CD14-positive monocyte (primary cell): ENCODE results near the gene LIG4. TPM values are rescaled to one million over a fixed set of nuclear protein-coding genes. Genes with fewer than 3 reads are reported as not detected.

ENCODE experiments used
- DNase-seq, 3 donors: peaks; one replicate each; pipeline ENCODE4 v3.0.0-alpha.2; 2011 to 2022
- H2AFZ ChIP-seq: 2 replicates; pipeline ENCODE4 v1.6.0; 2012; ENCODE audit warnings: mild to moderate bottlenecking, low read depth, low read length, inconsistent platforms; ENCODE audit not compliant: insufficient read depth, poor library complexity, severe bottlenecking
- H3K27ac ChIP-seq, 2 donors: 1 replicate in 1 of 2; 2 replicates in 1 of 2; pipeline ENCODE4 v1.5.1; 2012 to 2013; ENCODE audit warnings: low read length in 2 of 2, control low read depth in 1 of 2, inconsistent platforms in 1 of 2, low read depth in 1 of 2, mild to moderate bottlenecking in 1 of 2
- H3K27me3 ChIP-seq, 2 donors: one replicate each; pipeline versions ENCODE4 v1.6.0 to v1.6.1; 2011 to 2013; ENCODE audit warnings: low read length in 2 of 2; ENCODE audit not compliant: control insufficient read depth in 2 of 2, insufficient read depth in 2 of 2
- H3K36me3 ChIP-seq, 2 donors: replicated peaks in 1 of 2; 1 replicate in 1 of 2; 2 replicates in 1 of 2; pipeline versions ENCODE4 v1.5.1 to v1.6.1; 2012 to 2013; ENCODE audit warnings: low read length in 2 of 2, control low read depth in 1 of 2, inconsistent platforms in 1 of 2, mild to moderate bottlenecking in 1 of 2; ENCODE audit not compliant: insufficient read depth in 2 of 2, control insufficient read depth in 1 of 2
- H3K4me1 ChIP-seq, 2 donors: 1 replicate in 1 of 2; 2 replicates in 1 of 2; pipeline versions ENCODE4 v1.5.1 to v1.6.1; 2012 to 2013; ENCODE audit warnings: low read length in 2 of 2, control low read depth in 1 of 2, inconsistent platforms in 1 of 2, mild to moderate bottlenecking in 1 of 2, moderate library complexity in 1 of 2; ENCODE audit not compliant: insufficient read depth in 2 of 2, control insufficient read depth in 1 of 2
- H3K4me2 ChIP-seq: replicated peaks from 2 replicates; pipeline ENCODE3; 2012; ENCODE audit warnings: low read length, moderate library complexity, mild to moderate bottlenecking; ENCODE audit not compliant: poor library complexity, severe bottlenecking; ENCODE audit errors: extremely low read depth
- H3K4me3 ChIP-seq, 3 experiments: fragments of 200-600 bp in 1 of 3; sonication (generic) in 1 of 3; replicated peaks in 1 of 3; 1 replicate in 2 of 3; 2 replicates in 1 of 3; pipeline ENCODE4 v1.5.1; 2011 to 2013; ENCODE audit warnings: low read length in 3 of 3, mild to moderate bottlenecking in 3 of 3, control low read depth in 2 of 3, low read depth in 2 of 3, inconsistent platforms in 1 of 3, moderate library complexity in 1 of 3
- H3K79me2 ChIP-seq: 2 replicates; pipeline ENCODE4 v1.6.0; 2012; ENCODE audit warnings: mild to moderate bottlenecking, control low read depth, inconsistent platforms, low read length, moderate library complexity; ENCODE audit not compliant: insufficient read depth
- H3K9ac ChIP-seq: 2 replicates; pipeline ENCODE4 v1.6.0; 2017; ENCODE audit warnings: low read length, mild to moderate bottlenecking; ENCODE audit not compliant: insufficient read depth, poor library complexity, severe bottlenecking
- H3K9me3 ChIP-seq, 2 donors: replicated peaks in 1 of 2; 1 replicate in 1 of 2; 2 replicates in 1 of 2; pipeline versions ENCODE4 v1.5.1 to v1.6.1; 2012 to 2013; ENCODE audit warnings: low read length in 2 of 2, control low read depth in 1 of 2; ENCODE audit not compliant: control insufficient read depth in 1 of 2, insufficient read depth in 1 of 2
- H4K20me1 ChIP-seq: 2 replicates; pipeline ENCODE4 v1.6.0; 2012; ENCODE audit warnings: mild to moderate bottlenecking, low read length, control low read depth, moderate library complexity; ENCODE audit not compliant: insufficient read depth
- H3K27ac Mint-ChIP-seq, 7 donors: one replicate each; pipeline ENCODE4 v1.8.0; 2020; ENCODE audit warnings: mild to moderate bottlenecking in 7 of 7, mixed read lengths in 7 of 7, moderate library complexity in 6 of 7, inconsistent platforms in 2 of 7
- H3K27me3 Mint-ChIP-seq, 3 donors: one replicate each; pipeline ENCODE4 v1.8.0; 2021 to 2022; ENCODE audit warnings: low read depth in 3 of 3, mild to moderate bottlenecking in 3 of 3, mixed read lengths in 3 of 3, moderate library complexity in 3 of 3, inconsistent platforms in 1 of 3
- H3K36me3 Mint-ChIP-seq, 2 donors: one replicate each; pipeline ENCODE4 v1.8.0; 2020; ENCODE audit warnings: mixed read lengths in 2 of 2, inconsistent platforms in 1 of 2, mild to moderate bottlenecking in 1 of 2
- H3K4me1 Mint-ChIP-seq: one replicate; pipeline ENCODE4 v1.8.0; 2020; ENCODE audit warnings: mild to moderate bottlenecking, mixed read lengths
- H3K4me3 Mint-ChIP-seq, 2 donors: one replicate each; pipeline ENCODE4 v1.8.0; 2020; ENCODE audit warnings: mild to moderate bottlenecking in 2 of 2, mixed read lengths in 2 of 2, moderate library complexity in 1 of 2
- H3K9me3 Mint-ChIP-seq, 7 donors: one replicate each; pipeline ENCODE4 v1.8.0; 2020 to 2022; ENCODE audit warnings: mixed read lengths in 7 of 7, mild to moderate bottlenecking in 6 of 7, moderate library complexity in 6 of 7, inconsistent platforms in 2 of 7
- CTCF ChIP-seq: fragments of 200-600 bp; IDR thresholded peaks from one replicate; pipeline ENCODE4 v1.8.0; 2022; ENCODE audit warnings: antibody characterized with exemption, mild to moderate bottlenecking
- WGBS: methylation state at CpG from one replicate; pipeline ENCODE4 v1.1.5; 2013; ENCODE audit warnings: missing lambda C conversion rate; ENCODE audit not compliant: insufficient coverage; 5-methylcytosine and 5-hydroxymethylcytosine counted together
- intact Hi-C, 2 donors: fragments of 100-400 bp; cut with micrococcal nuclease; formaldehyde crosslinking; loops; one replicate each; pipeline versions ENCODE4 v1.15.0 to v1.15.1; 2023
- polyA plus RNA-seq, 3 donors: library from polyadenylated mRNA; depleted of rRNA in 1 of 3; unstranded in 2 of 3; stranded (reverse) in 1 of 3; fragments of 300-500 nt in 2 of 3; fragments of >200 nt in 1 of 3; fragmentation: Illumina TruSeq in 2 of 3; gene quantifications; 1 replicate in 2 of 3; 2 replicates in 1 of 3; pipeline ENCODE4 v1.2.3, GENCODE V29; 2012 to 2021

The LIG4 gene
- polyA plus RNA-seq, 3 donors: 3.7 to 6.2 (median 5.2) TPM

- Histone ChIP-seq H3K4me2 (no peak overlapping the region), H3K9me3 (peaks cover 2 to 4% of the 10 kb centered on the region in 2 donors), H3K27ac (no peak overlapping the region), H3K4me1 (no peaks in the 10 kb centered on the region), H3K36me3 (no peaks in the 10 kb centered on the region), H3K9ac (no peak overlapping the region), H3K4me3 (no peak overlapping the region), H3K79me2 (no peaks in the 10 kb centered on the region), H2AFZ (no peak overlapping the region), H4K20me1 (no peaks in the 10 kb centered on the region), H3K27me3 (no peaks in the 10 kb centered on the region)
- Mint-ChIP-seq H3K9me3 (peaks cover 3 to 11% (median 5%) of the 10 kb centered on the region in 7 donors), H3K36me3 (no peaks in the 10 kb centered on the region), H3K27me3 (peaks cover 0 to 7% (median 0%) of the 10 kb centered on the region in 3 donors), H3K4me1 (no peaks in the 10 kb centered on the region), H3K4me3 (no peak overlapping the region), H3K27ac (no peak overlapping the region)
- TF ChIP-seq CTCF: no peak
- DNase-seq: no peak
- no CpG with 5 or more reads among the region's 1 CpG for WGBS
- intact Hi-C loops: no loop called here
Observed at GRCh38 chr13:108200781-108201398, 14.4 kb downstream of the LIG4 start.

GRCh38 chr13:108195861-108196260, 19.5 kb downstream of the LIG4 start:
- Histone ChIP-seq H3K79me2 (no peaks in the 10 kb centered on the region), H2AFZ (no peak overlapping the region), H3K9ac (no peak overlapping the region), H3K36me3 (no peaks in the 10 kb centered on the region), H3K4me3 (no peak overlapping the region), H3K27ac (no peak overlapping the region), H4K20me1 (no peaks in the 10 kb centered on the region), H3K4me1 (no peaks in the 10 kb centered on the region), H3K9me3 (peaks cover 19 to 22% of the 10 kb centered on the region in 2 donors), H3K27me3 (no peaks in the 10 kb centered on the region), H3K4me2 (no peak overlapping the region)
- 91% methylated on average over 5 of the region's 5 CpGs for WGBS
- no peak for TF ChIP-seq CTCF
- DNase-seq: no peak
- intact Hi-C loops: no loop called here
- no peak overlapping the region for H3K4me3 Mint-ChIP-seq
- peaks cover 16 to 32% (median 23%) of the 10 kb centered on the region in 7 donors for H3K9me3 Mint-ChIP-seq
- no peaks in the 10 kb centered on the region for H3K36me3 Mint-ChIP-seq
- no peaks in the 10 kb centered on the region for H3K4me1 Mint-ChIP-seq
- H3K27me3 Mint-ChIP-seq: peaks cover 0 to 3% (median 1%) of the 10 kb centered on the region in 3 donors
- no peak overlapping the region for H3K27ac Mint-ChIP-seq
